WI38 (cell line): ENCODE results near the gene KCNK15.
"Not testable (repeated sequence)": the region's sequence is repeated elsewhere in the genome, so short reads cannot be mapped to it uniquely, and the experiment has no call there.

Experiments used
- H3K4me3 ChIP-seq: 2 replicates; pipeline ENCODE4 v1.5.1; 2011; ENCODE audit warnings: low read depth, mild to moderate bottlenecking, control low read depth, low read length
- TF ChIP-seq, protein P1 (sequence below): IDR thresholded peaks from 2 replicates; pipeline ENCODE4 v1.5.1; 2012; ENCODE audit warnings: low read depth, mild to moderate bottlenecking, control low read depth, low read length

The KCNK15 gene

DNA sequence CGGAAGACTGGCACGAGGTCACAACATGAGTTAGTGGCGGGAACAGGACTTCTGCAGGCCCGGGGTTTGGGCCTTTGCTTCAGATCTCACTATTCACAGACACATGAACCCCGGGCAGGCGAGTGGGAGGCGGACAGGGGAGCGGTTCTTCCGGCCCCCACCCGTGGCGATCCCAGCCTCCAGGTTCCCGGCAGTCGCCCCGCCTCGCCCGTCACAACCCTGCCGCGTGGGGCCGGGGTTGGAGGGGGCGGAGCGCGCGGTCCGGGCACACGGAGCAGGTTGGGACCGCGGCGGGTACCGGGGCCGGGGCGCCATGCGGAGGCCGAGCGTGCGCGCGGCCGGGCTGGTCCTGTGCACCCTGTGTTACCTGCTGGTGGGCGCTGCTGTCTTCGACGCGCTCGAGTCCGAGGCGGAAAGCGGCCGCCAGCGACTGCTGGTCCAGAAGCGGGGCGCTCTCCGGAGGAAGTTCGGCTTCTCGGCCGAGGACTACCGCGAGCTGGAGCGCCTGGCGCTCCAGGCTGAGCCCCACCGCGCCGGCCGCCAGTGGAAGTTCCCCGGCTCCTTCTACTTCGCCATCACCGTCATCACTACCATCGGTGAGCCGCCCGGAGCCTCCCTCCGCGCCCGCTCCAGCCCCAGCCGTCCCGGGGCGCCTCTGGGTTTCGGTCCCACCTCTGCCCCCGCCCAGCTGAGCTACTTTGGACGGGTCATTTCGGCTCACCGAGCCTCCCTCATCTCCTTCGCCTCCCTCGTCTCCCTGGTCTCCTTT is at the start of gene KCNK15:
Gene KCNK15 (plus strand): TSS at position 268 of the 769 bp plus-strand sequence. CDS start 46 bp downstream, at position 314.
- H3K4me3 ChIP-seq, result peak within 1 kb of the TSS; percentile 45
- TF ChIP-seq, protein P1, sequence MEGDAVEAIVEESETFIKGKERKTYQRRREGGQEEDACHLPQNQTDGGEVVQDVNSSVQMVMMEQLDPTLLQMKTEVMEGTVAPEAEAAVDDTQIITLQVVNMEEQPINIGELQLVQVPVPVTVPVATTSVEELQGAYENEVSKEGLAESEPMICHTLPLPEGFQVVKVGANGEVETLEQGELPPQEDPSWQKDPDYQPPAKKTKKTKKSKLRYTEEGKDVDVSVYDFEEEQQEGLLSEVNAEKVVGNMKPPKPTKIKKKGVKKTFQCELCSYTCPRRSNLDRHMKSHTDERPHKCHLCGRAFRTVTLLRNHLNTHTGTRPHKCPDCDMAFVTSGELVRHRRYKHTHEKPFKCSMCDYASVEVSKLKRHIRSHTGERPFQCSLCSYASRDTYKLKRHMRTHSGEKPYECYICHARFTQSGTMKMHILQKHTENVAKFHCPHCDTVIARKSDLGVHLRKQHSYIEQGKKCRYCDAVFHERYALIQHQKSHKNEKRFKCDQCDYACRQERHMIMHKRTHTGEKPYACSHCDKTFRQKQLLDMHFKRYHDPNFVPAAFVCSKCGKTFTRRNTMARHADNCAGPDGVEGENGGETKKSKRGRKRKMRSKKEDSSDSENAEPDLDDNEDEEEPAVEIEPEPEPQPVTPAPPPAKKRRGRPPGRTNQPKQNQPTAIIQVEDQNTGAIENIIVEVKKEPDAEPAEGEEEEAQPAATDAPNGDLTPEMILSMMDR, result no peak

- TF ChIP-seq, protein P1, result no peak
- no peak overlapping the region for H3K4me3 ChIP-seq
These were observed 49.4 kb upstream of the KCNK15 start for GRCh38 chr20:44696315-44696714.

GRCh38 chr20:44697041-44697440 is 48.6 kb upstream of the KCNK15 start:
- not testable (repeated sequence) for H3K4me3 ChIP-seq

DNA sequence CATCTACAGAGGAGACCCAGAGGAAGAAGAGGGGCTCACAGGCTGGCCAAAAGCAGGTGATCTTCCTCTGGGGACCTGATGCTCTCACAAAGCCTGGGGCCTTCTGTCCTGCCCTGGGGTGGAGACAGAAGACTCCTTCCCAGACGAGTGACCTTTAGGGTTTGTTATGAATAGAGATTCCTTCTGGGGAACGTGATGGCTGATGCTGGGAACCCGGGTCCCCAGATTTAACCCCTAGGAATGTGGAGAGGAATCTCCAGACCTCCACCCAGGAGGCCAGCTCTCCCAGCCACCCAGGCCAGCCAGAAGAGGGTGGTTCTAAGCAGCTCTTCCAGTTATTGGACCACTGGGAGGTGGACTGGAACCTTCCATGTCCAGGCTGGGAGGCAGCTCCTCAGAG is 47.3 kb upstream of the KCNK15 start:
- H3K4me3 ChIP-seq, result no peak overlapping the region
- TF ChIP-seq, protein P1, result no peak

GRCh38 chr20:44700306-44700705 is 45.4 kb upstream of the KCNK15 start:
- H3K4me3 ChIP-seq, result no peak overlapping the region
- TF ChIP-seq, protein P1, result no peak

DNA sequence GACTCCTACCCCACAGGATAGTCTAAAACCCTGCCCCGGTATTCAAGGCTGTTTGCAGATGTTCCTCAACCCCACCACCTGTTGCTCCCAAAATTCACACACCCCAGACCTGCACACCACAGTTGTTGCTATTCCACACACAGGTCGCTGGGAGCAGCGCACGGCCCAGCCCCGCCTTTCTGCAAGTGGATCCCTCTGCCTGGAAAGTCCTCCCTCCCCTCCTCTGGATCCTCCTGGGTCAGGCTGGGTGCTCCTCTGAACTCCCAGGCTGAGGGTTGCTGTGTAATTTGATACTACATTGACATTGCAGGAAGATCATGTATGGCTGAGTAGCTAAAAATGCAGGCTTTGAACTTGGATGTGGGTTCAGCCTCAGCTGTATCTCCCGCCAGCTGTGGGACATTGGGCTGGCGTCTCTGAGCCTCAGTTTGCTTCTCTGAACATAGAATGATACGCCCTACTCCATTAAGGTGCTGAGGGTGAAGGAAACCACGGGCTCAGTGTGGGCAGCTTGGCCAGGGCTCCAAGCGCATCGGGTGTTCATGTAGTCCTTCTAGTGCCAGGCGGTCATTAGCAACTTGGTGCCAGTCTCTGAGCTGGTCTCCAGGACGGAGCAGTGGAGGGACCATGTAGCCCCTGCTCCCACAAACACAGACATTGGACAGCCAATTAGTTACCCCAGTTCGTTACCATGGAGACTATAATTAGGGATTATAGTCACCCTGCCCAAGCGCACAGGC is 44.4 kb upstream of the KCNK15 start:
- H3K4me3 ChIP-seq, result no peak overlapping the region
- TF ChIP-seq, protein P1, result no peak

GRCh38 chr20:44701858-44702256 is 43.8 kb upstream of the KCNK15 start:
- no peak overlapping the region for H3K4me3 ChIP-seq
- TF ChIP-seq, protein P1, result no peak
